T-helper 9 cell (primary cell): ENCODE data around the gene SMG7.
"Not testable (repeated sequence)": the region's sequence is repeated elsewhere in the genome, so short reads cannot be mapped to it uniquely, and the experiment has no call there.

Experiments used
- DNase-seq: peaks from one replicate; pipeline ENCODE4 v3.0.0-alpha.2; 2020
- total RNA-seq, 2 donors: gene quantifications; one replicate each; lab custom pipeline; 2026; lab: John Stamatoyannopoulos, UW

SMG7 gene, protein sequence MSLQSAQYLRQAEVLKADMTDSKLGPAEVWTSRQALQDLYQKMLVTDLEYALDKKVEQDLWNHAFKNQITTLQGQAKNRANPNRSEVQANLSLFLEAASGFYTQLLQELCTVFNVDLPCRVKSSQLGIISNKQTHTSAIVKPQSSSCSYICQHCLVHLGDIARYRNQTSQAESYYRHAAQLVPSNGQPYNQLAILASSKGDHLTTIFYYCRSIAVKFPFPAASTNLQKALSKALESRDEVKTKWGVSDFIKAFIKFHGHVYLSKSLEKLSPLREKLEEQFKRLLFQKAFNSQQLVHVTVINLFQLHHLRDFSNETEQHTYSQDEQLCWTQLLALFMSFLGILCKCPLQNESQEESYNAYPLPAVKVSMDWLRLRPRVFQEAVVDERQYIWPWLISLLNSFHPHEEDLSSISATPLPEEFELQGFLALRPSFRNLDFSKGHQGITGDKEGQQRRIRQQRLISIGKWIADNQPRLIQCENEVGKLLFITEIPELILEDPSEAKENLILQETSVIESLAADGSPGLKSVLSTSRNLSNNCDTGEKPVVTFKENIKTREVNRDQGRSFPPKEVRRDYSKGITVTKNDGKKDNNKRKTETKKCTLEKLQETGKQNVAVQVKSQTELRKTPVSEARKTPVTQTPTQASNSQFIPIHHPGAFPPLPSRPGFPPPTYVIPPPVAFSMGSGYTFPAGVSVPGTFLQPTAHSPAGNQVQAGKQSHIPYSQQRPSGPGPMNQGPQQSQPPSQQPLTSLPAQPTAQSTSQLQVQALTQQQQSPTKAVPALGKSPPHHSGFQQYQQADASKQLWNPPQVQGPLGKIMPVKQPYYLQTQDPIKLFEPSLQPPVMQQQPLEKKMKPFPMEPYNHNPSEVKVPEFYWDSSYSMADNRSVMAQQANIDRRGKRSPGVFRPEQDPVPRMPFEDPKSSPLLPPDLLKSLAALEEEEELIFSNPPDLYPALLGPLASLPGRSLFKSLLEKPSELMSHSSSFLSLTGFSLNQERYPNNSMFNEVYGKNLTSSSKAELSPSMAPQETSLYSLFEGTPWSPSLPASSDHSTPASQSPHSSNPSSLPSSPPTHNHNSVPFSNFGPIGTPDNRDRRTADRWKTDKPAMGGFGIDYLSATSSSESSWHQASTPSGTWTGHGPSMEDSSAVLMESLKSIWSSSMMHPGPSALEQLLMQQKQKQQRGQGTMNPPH
- total RNA-seq, result 32.8 to 33.5 reads per million in 2 donors

DNA sequence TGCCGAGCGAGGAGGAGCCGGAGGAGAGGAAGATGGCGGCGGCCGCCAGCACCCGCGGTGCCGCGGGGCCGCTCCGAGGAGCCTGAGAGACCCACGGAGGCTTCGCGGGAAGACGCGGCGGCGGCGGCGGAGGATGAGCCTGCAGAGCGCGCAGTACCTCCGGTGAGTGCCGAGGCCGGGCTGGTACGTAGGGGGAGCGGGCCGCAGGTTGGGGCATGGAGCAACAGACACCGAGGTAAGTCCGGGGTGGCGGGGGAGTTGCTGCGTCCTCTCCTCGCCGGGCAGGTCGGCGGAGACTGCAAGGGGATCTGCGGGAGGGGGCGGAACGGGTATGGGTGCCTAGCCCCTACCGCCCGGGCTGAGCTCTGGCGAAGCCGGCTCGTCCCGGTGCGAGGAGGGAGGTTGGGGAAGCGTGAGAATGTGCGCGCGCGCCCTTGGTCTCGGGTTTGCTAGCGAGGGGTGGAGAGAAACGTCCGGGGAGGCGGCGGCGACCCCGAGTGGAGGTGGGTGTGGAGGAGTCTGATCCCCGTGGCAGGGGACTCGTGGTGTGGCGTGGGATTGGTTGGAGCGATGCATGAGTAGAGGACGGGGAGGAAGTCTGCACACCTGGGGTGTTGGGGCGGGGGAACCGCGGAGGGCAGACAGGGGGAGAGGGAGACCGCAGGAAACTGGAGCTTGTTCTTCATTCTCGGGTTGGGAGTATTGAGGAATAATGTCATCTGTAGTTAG lies at the start of gene SMG7:
Gene SMG7 (plus strand): TSS at position 12 of the 729 bp plus-strand sequence. CDS start 122 bp downstream, at position 134.
- peak; percentile 51 for DNase-seq

- DNase-seq, result no peak
These were observed 48.8 kb upstream of the SMG7 start for GRCh38 chr1:183423541-183423940.

- DNase-seq, result no peak
These were observed 47.6 kb upstream of the SMG7 start for GRCh38 chr1:183424691-183425090.

DNA sequence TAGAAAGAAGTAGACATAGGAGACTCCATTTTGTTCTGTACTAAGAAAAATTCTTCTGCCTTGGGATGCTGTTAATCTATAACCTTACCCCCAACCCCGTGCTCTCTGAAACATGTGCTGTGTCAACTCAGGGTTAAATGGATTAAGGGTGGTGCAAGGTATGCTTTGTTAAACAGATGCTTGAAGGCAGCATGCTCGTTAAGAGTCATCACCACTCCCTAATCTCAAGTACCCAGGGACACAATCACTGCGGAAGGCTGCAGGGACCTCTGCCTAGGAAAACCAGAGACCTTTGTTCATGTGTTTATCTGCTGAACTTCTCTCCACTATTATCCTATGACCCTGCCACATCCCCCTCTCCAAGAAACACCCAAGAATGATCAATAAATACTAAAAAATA lies 44.7 kb upstream of the SMG7 start:
- DNase-seq, result not testable (repeated sequence)

DNA sequence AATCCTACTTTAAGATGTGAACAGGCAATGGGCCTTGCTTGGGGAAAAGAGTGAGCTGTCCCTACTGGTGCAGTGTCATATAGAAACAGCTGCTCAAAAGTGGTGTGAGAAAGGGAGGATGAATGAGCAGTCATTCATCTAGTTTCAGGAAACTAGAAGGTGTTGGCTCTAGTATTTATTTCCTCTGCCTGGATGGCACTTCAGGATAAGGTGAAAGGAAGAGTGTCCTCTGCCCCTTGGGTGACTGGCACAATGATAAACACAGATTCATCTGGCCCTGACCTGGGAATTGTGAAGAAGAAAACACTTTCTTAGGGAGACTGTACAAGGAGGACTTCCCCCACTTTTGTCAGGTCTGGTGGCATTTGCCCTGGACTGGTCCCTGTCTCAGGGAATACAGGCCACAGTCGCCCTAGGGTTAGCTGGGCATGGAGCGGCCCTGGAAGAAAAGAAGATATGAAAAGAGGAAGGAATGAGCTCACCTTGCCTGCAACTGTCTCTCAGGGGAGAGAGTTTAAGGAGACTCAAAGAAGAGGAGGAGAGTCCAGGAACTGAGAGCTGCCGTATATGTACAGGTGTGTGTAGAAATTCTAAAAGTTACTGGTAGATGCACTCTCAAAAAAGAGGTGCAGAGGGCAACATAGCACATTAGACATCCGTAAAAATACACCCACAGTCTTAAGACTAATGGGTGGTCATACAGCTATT lies 40.3 kb upstream of the SMG7 start:
- DNase-seq, result no peak

DNA sequence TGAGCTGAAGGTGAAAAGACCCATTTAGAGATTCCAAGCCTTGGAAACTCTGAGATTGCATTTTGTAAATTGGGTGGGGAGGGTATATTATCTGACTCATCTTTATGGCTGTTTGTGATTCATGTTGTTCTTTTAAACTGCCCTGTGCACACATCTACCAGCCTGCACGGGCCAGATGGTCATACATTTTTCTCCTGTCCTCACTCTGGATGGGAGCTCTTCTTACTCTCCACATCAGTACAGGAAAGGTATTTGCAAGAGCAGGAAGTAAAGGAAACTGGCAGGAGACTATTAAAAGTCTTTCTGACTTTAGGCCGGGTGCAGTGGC lies 39.8 kb upstream of the SMG7 start:
- no peak for DNase-seq

DNA sequence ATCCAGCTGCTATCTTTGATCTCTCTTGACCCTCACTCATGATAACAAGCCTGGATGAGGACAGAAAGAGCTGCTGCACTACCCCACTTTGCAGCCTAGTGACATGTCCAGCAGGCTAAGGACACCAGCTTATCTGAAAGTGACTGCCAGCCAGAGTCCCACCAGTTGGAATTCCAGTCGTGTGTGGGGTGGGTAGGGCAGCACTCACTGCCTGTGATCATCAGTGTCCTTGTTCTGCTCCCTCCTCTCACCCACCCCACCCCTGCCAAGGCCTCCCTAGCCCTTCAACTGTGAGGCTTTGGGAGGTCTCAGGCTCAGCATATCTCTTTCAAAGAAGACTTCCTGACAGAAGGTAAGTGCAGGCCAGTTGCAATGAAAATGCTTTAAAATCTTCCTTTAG lies 38.6 kb upstream of the SMG7 start:
- DNase-seq, result no peak

GRCh38 chr1:183435497-183435896 lies 36.8 kb upstream of the SMG7 start:
- DNase-seq, result no peak

DNA sequence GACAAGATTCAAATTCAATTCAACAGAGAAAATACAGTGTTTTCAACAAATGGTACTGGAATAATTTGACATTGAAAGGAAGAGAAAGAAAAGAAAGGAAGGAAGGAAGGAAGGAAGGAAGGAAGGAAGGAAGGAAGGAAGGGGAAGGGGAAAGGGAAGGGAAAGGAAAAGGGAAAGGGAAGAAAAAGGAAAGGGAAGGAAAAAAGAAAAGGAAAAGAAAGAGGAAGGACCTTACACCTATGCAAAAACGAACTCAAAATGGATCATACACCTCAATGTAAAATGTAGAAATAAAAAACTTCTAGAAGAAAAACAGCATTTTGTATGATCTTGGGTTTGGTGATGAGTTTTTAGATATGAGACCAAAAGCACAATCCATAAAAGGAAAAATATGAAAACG lies 34.2 kb upstream of the SMG7 start:
- no peak for DNase-seq

- DNase-seq, result no peak
These were observed 29.3 kb upstream of the SMG7 start for GRCh38 chr1:183443011-183443410.

DNA sequence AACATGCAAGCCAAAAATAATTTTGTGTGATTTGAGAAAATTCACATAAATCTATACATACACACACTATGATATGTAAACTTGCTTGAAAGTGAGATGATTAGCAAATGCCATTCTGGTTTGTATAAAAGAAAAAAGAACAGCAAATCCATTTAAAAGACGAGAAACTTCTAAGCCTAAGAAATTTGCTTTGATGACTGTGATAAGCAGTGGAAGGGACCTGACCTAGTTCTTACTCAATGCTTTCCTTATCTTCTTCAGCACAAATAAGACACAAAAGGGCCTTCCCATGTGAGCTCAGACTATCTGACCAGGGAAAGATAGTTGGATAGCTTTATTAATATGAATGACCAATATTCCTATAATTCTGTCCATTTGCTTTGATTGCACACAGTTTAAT lies 28.8 kb upstream of the SMG7 start:
- DNase-seq, result no peak

GRCh38 chr1:183444243-183444642 lies 28.1 kb upstream of the SMG7 start:
- DNase-seq, result no peak

- DNase-seq, result no peak
These were observed 23.0 kb upstream of the SMG7 start for GRCh38 chr1:183449223-183449770.

GRCh38 chr1:183450093-183450492 lies 22.2 kb upstream of the SMG7 start:
- DNase-seq, result no peak

DNA sequence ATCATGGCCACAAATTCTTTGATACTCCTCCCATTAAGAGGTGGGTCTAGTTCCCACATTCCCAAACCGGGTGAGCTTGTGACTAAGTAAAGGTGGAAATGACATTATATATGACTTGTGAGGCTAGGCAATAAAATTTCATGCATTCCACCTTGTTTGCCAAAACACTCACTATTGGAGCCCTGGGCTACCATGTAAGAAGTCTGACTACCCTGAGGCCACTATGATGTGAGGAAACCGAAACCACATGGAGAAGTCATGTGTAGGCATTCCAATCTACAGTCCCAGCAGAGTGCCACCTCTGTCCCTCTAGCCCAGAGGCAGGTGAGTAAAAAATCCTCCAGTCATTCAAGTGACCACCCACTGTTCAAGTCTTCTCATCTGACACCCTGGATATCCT lies 17.9 kb upstream of the SMG7 start:
- no peak for DNase-seq

- no peak for DNase-seq
These were observed 15.5 kb upstream of the SMG7 start for GRCh38 chr1:183456826-183457225.

- DNase-seq, result no peak
These were observed 14.8 kb upstream of the SMG7 start for GRCh38 chr1:183457449-183457848.

- no peak for DNase-seq
These were observed 11.7 kb upstream of the SMG7 start for GRCh38 chr1:183460596-183460995.

DNA sequence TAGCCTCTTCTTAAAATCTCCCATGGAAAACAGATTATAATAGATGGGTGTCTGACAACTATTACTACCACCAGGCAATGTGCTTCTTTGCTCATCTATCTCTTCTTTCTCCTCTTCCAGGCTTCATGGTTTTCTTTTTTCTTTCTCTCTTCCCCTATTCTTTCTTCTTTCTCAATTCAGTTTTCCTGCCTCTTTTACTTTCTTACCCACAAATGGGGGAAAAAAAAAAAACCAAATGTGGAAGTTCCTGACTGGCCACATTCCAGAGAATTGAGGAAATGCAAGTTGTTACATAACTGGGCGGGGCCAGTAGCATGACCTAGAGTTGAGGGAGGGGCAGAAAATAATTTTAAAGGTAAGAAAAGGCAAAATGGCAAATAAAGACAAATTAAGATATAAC lies 10.9 kb upstream of the SMG7 start:
- no peak for DNase-seq

GRCh38 chr1:183463566-183463965 lies 8.7 kb upstream of the SMG7 start:
- DNase-seq, result no peak

GRCh38 chr1:183466781-183467180 lies 5.5 kb upstream of the SMG7 start:
- no peak for DNase-seq

GRCh38 chr1:183467687-183468086 lies 4.6 kb upstream of the SMG7 start:
- no peak for DNase-seq
